HepG2 (cell line): ENCODE results near the gene NEBL. TPM values are rescaled to one million over a fixed set of nuclear protein-coding genes. Genes with fewer than 3 reads are reported as not detected.

Experiments
- ATAC-seq: fragments of 200-7000 bp; cut with Tn5 transposase; 3 replicates; pipeline ENCODE4 v1.9.1; 2020; ENCODE audit warnings: mild to moderate bottlenecking, moderate library complexity
- BruUV-seq: library from RNA; stranded (reverse); fragments of 400-500 nt; replicated peaks from 2 replicates; lab custom pipeline; 2021; lab: Mats Ljungman, UMichigan
- CTCF ChIA-PET: fragments of 300-600 bp; formaldehyde crosslinking; extraction: SDS; loops from one replicate; lab custom pipeline; 2021; ENCODE audit warnings: low total read pairs, inconsistent platforms, low intra/inter-chr PET ratio; lab: Yijun Ruan, JAX
- POLR2A ChIA-PET: fragments of 350-600 bp; sonication (Branson Sonifier 250); formaldehyde crosslinking; loops from one replicate; lab custom pipeline; 2020; ENCODE audit warnings: antibody characterized with exemption, inconsistent platforms; lab: Yijun Ruan, JAX
- DNase-seq: peaks from one replicate; pipeline ENCODE4 v3.0.0-alpha.2; 2015; ENCODE audit warnings: low spot score
- FAIRE-seq: peaks from 3 replicates; lab custom pipeline; 2011; peaks lifted over from hg19 to GRCh38; lab: Jason Lieb, UNC
- H2AFZ ChIP-seq: one replicate; pipeline ENCODE4 v1.6.1; 2011; ENCODE audit warnings: low read length, inconsistent platforms
- H3K27ac ChIP-seq: fragments of 300-600 bp; 3 replicates; pipeline ENCODE4 v1.8.0; 2011; ENCODE audit warnings: mixed run types, mild to moderate bottlenecking, mixed read lengths, low read length, inconsistent platforms; ENCODE audit not compliant: insufficient read depth; ENCODE audit errors: extremely low read length
- H3K27me3 ChIP-seq, 2 experiments: fragments of 200-600 bp in 1 of 2; 2 replicates in 1 of 2; 3 replicates in 1 of 2; pipeline versions ENCODE4 v1.6.0 to v1.8.0; 2011; ENCODE audit warnings: low read length in 2 of 2, mild to moderate bottlenecking in 2 of 2, moderate library complexity in 2 of 2, inconsistent platforms in 1 of 2; ENCODE audit not compliant: insufficient read depth in 2 of 2, control insufficient read depth in 1 of 2
- H3K36me3 ChIP-seq, 2 experiments: fragments of 200-600 bp in 1 of 2; replicated peaks in 1 of 2; 2 replicates in 1 of 2; 3 replicates in 1 of 2; pipeline versions ENCODE4 v1.5.1 to v1.8.0; 2011; ENCODE audit warnings: low read length in 2 of 2, inconsistent platforms in 1 of 2; ENCODE audit not compliant: insufficient read depth in 2 of 2, control insufficient read depth in 1 of 2
- H3K4me1 ChIP-seq: 2 replicates; pipeline ENCODE4 v1.5.1; 2012; ENCODE audit warnings: low read length, inconsistent platforms; ENCODE audit not compliant: insufficient read depth
- H3K4me2 ChIP-seq: 2 replicates; pipeline ENCODE4 v1.6.0; 2011; ENCODE audit warnings: low read depth, low read length, inconsistent platforms
- H3K4me3 ChIP-seq, 3 experiments: fragments of 200-600 bp in 1 of 3; sonication (generic), shearing (Covaris generic) in 1 of 3; replicated peaks in 1 of 3; 2 replicates each; pipeline ENCODE4 v1.5.1; 2011 to 2016; ENCODE audit warnings: low read length in 3 of 3, inconsistent platforms in 2 of 3, low read depth in 2 of 3, mild to moderate bottlenecking in 2 of 3, control low read depth in 1 of 3, mixed read lengths in 1 of 3; ENCODE audit not compliant: insufficient read depth in 1 of 3
- H3K79me2 ChIP-seq: one replicate; pipeline ENCODE4 v1.6.1; 2011; ENCODE audit warnings: low read length, inconsistent platforms; ENCODE audit not compliant: insufficient read depth
- H3K9ac ChIP-seq: 2 replicates; pipeline ENCODE4 v1.6.0; 2011; ENCODE audit warnings: mild to moderate bottlenecking, low read depth, low read length, inconsistent platforms; ENCODE audit not compliant: insufficient read depth
- H3K9me3 ChIP-seq: 2 replicates; pipeline ENCODE4 v1.5.1; 2012; ENCODE audit warnings: mild to moderate bottlenecking, low read length
- H4K20me1 ChIP-seq: 2 replicates; pipeline ENCODE4 v1.6.0; 2011; ENCODE audit warnings: inconsistent platforms, mild to moderate bottlenecking, low read length, moderate library complexity; ENCODE audit not compliant: insufficient read depth
- FOSL1 ChIP-seq: sonication (generic); formaldehyde crosslinking; IDR thresholded peaks from 2 replicates; pipeline ENCODE4 v1.9.0; 2021; ENCODE audit warnings: missing genetic modification reagents, borderline replicate concordance
- HOXA9 ChIP-seq: sonication (generic); formaldehyde crosslinking; IDR thresholded peaks from 2 replicates; pipeline ENCODE4 v1.8.1; 2022; ENCODE audit warnings: missing genetic modification reagents, mild to moderate bottlenecking, moderate library complexity, borderline replicate concordance
- PAWR ChIP-seq: sonication (generic); formaldehyde crosslinking; IDR thresholded peaks from 2 replicates; pipeline ENCODE4 v1.4.0; 2020; ENCODE audit warnings: missing genetic modification reagents, mild to moderate bottlenecking, borderline replicate concordance
- REPIN1 ChIP-seq: sonication (generic); formaldehyde crosslinking; IDR thresholded peaks from 2 replicates; pipeline ENCODE4 v1.8.0; 2022; ENCODE audit warnings: missing genetic modification reagents, low read depth, mild to moderate bottlenecking, borderline replicate concordance
- ZNF546 ChIP-seq: sonication (generic); formaldehyde crosslinking; conservative IDR thresholded peaks from 2 replicates; pipeline ENCODE4 v1.8.1; 2023; ENCODE audit warnings: mild to moderate bottlenecking, missing genetic modification reagents
- ZNF589 ChIP-seq: sonication (generic); formaldehyde crosslinking; conservative IDR thresholded peaks from 2 replicates; pipeline ENCODE4 v1.8.0; 2022; ENCODE audit warnings: mild to moderate bottlenecking, moderate library complexity, missing genetic modification reagents
- WGBS: methylation state at CpG from one replicate; pipeline ENCODE4 v1.1.6; 2017; ENCODE audit warnings: low lambda C conversion rate; 5-methylcytosine and 5-hydroxymethylcytosine counted together
- in situ Hi-C: cut with HindIII; loops from 2 replicates; pipeline ENCODE4 v1.10.0; 2017; ENCODE audit warnings: low pct_unique_long_range_greater_than_20kb; ENCODE audit not compliant: extremely low pct_ligation_motif_present
- intact Hi-C: fragments of 100-400 bp; cut with micrococcal nuclease; formaldehyde crosslinking; loops from one replicate; pipeline ENCODE4 v1.10.0; 2022; ENCODE audit not compliant: unreplicated experiment
- polyA plus RNA-seq, 8 experiments: library from polyadenylated mRNA; depleted of rRNA in 3 of 8; stranded (reverse) in 7 of 8; unstranded in 1 of 8; fragments of >200 nt; fragmentation: Illumina TruSeq in 4 of 8; extraction: Trizol in 4 of 8; gene quantifications; 2 replicates each; pipeline versions ENCODE4 v1.2.1 to v1.2.3, GENCODE V29; 2011 to 2016; ENCODE audit warnings: low read depth in 4 of 8, missing spikeins in 1 of 8, mixed read lengths in 1 of 8; ENCODE audit not compliant: insufficient read depth in 1 of 8
- total RNA-seq, 5 experiments: library from RNA; depleted of rRNA; stranded (reverse); fragments of >200 nt; fragmentation: Illumina TruSeq; extraction: Trizol; gene quantifications; 2 replicates each; pipeline ENCODE4 v1.2.3, GENCODE V29; 2016; ENCODE audit warnings: low read depth in 1 of 5
- TF ChIP-seq, protein P1 (sequence below), 2 experiments: sonication (generic) in 1 of 2; formaldehyde crosslinking in 1 of 2; IDR thresholded peaks; 2 replicates each; pipeline versions ENCODE4 v1.5.1 to v1.6.1; 2011 to 2020; ENCODE audit warnings: borderline replicate concordance in 1 of 2, low read depth in 1 of 2, low read length in 1 of 2, mild to moderate bottlenecking in 1 of 2, missing genetic modification reagents in 1 of 2, moderate library complexity in 1 of 2

NEBL gene
- total and polyA plus RNA-seq, 2 of the 13 experiments (the other 11 are each of a cell fraction or from before 2014, with no cell fraction given), result not detected

DNA sequence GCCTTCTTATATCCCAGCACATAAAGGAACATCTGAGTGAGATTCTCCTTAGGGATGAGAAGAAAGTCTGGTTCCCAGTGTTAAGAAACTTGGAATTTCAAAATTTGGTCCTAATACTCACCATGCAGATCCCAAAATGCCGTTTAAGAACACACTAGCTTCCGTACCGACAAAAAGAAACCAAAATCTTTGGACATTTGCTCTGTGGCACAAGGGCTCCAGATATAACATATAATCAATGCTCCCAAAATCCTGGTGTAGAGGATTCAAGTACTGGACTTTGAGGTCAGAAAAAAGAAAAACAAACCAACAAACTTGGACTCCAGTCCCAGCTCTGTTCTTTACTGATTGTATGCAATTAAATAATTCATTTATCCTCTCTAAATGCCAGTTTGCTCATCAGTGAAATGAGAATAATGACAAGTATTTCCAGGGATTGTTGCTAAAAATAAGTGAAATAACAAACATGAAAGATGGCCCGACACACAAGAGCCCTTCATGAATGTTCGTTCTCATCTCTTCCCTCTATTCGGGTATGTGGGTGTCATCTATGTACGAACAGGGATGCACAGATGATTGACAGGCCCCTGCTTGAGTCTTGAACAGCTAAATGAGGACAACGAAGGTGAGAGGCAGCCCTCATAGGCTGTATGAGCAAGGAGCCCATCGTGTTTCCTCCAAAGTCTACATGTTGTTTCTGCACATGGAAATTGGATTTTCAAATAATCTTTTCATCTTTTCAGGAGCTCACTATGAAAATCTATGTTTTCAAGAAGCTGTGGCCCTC lies 48.6 kb upstream of the NEBL start:
- Histone ChIP-seq H3K9ac (no peak overlapping the region), H3K4me2 (no peak overlapping the region), H3K36me3 (no peaks in the 10 kb centered on the region), H3K4me3 (no peak overlapping the region), H3K27ac (no peak overlapping the region), H4K20me1 (no peaks in the 10 kb centered on the region), H3K9me3 (no peaks in the 10 kb centered on the region), H3K4me1 (no peaks in the 10 kb centered on the region), H3K79me2 (no peaks in the 10 kb centered on the region), H3K27me3 (peaks cover 0 to 22% of the 10 kb centered on the region in 2 experiments; a peak in 2 of 5 replicates), H2AFZ (no peak overlapping the region)
- in situ Hi-C loops (no loop called here), intact Hi-C loops (no loop called here)
- DNase-seq, result no peak
- WGBS, result 30% methylated on average over 9 of the region's 9 CpGs
- FAIRE-seq, result no peak
- POLR2A ChIA-PET, result no interaction called here
- ATAC-seq, result no peak
- BruUV-seq, result no TSS peak
- CTCF ChIA-PET, result no interaction called here
- no peak for TF ChIP-seq REPIN1
- no peak for TF ChIP-seq HOXA9 (CRISPR knock-in tag)
- TF ChIP-seq, protein P1, sequence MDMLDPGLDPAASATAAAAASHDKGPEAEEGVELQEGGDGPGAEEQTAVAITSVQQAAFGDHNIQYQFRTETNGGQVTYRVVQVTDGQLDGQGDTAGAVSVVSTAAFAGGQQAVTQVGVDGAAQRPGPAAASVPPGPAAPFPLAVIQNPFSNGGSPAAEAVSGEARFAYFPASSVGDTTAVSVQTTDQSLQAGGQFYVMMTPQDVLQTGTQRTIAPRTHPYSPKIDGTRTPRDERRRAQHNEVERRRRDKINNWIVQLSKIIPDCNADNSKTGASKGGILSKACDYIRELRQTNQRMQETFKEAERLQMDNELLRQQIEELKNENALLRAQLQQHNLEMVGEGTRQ (IDR thresholded peaks at IDR 0.05; ENCODE audit: low read depth, low read length), result no peak
- TF ChIP-seq, protein P1 (CRISPR knock-in tag; IDR thresholded peaks at IDR 0.05; ENCODE audit: borderline replicate concordance), result no peak
- TF ChIP-seq ZNF546, result no peak
- no peak for TF ChIP-seq FOSL1 (CRISPR knock-in tag)
- TF ChIP-seq PAWR (CRISPR knock-in tag), result no peak
- no peak for TF ChIP-seq ZNF589
